ENCODE results near the gene ZFR.
A peak's percentile ranks its signal among the peaks of the same experiment; 100 is the strongest.
"Not testable (repeated sequence)": the region's sequence is repeated elsewhere in the genome, so short reads cannot be mapped to it uniquely, and the experiment has no call there.

Gene ZFR

DNA sequence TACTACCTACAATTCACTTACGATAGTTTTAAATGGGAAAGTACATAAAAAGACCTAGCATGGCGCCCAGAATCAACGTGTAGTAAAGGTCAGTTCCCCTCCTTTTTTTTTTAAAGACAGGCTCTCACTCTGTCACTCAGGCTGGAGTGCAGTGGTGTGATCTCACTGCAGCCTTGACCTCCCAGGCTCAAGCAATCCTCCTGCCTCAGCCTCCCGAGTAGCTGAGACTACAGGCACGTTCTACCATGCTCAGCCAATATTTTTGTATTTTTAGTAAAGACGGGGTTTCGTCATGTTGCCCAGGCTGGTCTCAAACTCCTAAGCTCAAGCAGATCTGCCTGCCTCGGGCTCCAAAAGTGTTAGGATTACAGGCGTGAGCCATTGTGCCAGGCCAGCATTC is 91.1 kb downstream of the ZFR start:
- DNase-seq: no peak

DNA sequence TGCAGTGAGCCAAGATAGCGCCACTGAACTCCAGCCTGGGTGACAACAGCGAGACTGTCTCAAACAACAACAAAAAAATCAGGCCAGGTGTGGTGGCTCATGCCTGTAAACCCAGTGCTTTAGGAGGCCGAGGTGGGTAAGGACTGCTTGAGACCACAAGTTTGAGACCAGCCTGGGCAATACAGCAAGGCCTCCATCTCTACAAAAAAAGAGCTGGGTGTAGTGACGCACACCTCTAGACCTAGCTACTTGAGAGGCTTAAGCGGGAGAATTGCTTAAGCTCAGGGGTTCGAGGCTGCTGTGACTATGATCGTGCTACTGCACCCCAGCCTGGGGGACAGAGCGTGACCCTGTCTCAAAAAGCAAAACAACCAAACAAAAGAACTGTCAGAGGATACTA is 91.9 kb downstream of the ZFR start:
- DNase-seq: no peak

DNA sequence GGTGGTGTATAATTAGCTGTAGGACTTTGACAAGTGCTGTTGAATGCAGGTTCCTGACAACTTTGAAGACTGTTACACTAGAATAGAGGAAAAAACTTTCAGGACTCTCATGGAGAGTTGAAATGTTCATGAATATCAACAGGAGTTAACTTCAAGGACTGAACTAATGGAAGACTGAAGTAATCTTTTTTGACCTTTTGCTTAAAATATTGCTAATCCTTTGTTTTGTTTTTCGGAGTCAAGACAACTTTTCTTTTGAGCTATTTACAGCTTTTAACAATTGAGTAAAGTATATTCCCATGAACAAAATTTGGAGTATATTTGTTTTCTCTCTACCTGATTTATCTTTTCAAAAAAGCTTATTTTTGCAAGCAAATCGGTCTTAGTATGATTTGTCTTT is 97.7 kb downstream of the ZFR start:
- no peak for DNase-seq

DNA sequence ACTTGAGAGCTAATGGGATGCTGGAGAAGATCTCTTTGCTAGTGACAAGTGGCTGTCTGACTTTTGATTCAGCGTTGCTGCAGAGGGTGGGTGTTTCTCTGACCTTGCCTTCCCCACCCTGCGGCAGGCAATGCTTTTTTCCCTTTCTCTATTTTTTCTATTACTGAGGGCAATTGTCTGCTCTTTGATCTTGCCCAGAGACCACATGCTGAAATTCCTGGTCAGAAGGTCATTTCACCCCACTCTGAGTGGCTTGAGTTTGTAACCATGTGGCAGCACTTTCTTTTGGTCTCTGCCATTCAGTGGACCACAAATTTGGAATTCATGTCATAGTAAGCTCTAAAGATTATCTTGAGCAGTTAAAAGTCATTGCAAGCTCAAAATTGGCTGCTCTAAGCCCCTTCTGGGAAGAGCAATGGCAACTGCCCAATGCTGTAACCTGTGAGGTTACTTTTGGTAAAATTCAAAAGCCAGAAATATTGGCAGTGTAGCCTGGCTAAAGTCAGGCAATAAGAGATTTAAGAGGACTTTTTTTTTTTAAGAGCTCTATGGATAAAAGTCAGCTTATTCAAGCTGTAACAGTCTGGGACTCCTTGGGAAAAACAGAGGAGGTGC is 101.4 kb downstream of the ZFR start:
- no peak for DNase-seq

DNA sequence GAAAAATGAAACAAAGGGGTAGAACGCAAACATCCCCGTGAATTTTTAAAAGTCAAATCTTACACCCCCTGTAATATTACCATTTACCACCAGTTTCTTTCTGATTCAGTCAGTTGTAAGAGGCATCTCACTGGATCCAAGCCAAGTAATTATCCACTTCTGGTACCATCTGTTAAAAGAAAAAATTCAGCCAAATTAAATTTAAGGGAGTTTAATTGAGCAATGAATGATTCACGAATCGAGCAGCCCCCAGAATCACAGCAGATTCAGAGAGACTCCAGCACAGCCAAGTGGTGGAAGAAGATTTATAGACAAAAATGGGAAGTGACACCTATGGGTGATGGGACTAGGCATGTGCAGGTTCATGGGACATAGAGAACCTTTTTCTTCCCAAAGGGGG is 101.9 kb downstream of the ZFR start:
- no peak for DNase-seq

DNA sequence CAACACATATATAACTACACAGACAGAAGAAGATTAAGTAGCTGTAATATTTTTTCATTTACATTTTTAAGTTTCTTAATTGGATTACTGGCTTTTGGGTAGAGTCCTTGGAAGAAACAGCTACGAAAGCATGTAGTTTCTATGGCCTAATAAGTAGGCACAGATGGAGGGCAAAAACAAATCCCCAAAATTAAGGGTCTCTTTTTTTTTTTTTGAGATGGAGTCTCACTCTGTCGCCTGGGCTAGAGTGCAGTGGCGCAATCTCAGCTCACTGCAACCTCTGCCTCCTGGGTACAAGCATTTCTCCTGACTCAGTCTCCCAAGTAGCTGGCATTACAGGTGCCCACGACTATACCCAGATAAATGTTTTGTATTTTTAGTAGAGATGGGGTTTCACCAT is 104.7 kb downstream of the ZFR start:
- DNase-seq: no peak

DNA sequence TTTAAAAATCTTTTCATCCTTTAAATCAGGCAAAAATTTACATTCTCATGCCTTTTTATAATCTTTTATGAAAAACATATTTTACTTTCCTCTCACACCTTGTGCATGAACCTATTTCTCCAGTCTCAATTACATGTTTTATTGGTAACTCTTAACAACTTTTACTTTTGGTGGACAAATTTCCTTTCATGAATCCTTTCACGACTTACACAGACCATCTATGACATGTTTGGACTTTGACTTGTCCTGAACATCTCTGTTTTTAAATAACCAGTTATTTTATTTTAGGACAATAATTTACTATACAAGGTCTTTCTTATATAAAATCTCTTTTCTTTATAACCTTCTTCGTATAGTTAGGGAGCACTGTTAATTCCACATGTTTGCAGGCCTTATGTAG is 105.3 kb downstream of the ZFR start:
- DNase-seq: no peak

DNA sequence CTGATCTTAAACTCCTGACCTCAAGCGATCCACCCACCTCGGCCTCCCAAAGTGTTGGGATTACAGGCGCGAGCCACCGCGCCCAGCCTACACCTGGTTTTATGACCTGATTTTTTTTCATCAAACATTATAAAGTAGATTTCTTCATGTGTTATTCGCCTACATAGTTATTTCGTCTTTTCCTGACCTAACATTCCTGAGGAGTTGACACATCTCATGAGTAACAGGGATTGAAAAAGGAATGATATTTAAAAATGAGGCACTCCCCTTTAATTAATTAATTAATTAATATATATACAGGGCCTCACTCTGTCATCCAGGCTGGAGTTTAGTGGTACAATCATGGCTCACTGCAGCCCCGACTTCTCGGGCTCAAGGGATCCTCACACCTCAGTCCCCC is 111.6 kb downstream of the ZFR start:
- DNase-seq: no peak

DNA sequence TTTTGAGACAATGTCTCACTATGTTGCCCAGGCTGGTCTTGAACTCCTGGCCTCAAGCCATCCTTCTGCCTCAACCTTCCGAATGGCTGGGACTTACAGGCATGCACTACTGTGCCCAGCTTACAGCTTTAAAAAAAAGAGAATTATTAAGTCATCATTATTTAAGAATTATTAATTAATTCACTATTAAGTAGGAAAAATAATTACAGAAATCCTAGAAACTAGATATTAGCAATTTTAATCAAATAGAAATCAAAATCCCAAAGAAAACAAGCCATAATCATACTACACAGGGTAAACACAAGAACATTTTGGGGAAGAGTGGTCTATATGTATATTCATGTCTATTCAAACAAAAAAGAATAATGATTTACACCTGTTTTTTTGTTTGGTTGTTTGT is 112.2 kb downstream of the ZFR start:
- no peak for DNase-seq

DNA sequence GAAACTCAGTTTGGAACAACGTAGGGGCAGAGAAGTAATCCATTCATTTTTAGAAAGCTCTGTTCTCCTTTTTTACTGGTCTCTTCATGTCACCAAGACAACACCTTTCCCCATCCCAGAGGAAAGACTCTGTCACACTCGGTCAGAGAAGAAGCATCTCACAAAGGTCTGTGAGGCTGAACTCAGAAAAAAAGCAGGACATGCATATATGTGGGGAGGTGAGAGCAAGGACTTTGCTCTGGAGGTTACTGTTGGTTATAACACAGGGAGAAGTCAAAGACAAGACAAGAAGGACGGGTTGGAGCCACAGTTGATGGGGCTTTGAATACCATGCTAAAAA is 112.6 kb downstream of the ZFR start:
- no peak for DNase-seq

DNA sequence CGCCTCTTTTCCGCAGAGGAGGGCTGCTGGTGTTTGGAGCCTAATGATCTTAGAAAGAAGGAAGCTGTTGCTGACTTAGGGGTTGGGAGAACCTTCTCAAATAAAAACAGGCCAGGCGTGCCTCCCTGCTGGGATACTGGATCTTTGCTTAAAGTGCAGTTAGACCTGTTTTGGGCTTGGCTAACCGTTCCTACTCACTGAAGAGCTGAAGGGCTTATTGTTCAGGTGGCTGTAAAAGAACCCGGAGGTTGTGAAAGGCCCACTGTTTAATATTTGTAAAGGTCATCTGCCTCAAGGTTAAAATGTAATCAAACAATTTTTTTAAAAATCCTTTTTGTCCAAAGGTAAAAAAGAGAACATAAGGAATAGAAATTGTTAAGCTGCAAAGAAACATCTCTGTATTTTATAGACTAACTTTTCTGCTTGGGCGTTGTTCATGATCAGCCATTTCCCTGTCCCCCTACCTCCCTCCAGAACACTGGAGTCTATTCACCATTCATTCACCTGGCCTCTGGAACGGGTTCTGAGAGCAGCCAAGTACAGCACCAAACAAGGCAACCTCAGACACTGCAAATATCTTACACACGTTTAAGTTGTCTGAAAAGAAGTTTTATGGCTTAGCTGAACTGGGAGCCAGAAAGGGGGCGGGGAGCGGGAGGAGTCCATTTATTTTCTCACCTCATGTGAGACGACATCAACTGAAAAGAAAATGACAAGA is 113.2 kb downstream of the ZFR start:
- no peak for DNase-seq

DNA sequence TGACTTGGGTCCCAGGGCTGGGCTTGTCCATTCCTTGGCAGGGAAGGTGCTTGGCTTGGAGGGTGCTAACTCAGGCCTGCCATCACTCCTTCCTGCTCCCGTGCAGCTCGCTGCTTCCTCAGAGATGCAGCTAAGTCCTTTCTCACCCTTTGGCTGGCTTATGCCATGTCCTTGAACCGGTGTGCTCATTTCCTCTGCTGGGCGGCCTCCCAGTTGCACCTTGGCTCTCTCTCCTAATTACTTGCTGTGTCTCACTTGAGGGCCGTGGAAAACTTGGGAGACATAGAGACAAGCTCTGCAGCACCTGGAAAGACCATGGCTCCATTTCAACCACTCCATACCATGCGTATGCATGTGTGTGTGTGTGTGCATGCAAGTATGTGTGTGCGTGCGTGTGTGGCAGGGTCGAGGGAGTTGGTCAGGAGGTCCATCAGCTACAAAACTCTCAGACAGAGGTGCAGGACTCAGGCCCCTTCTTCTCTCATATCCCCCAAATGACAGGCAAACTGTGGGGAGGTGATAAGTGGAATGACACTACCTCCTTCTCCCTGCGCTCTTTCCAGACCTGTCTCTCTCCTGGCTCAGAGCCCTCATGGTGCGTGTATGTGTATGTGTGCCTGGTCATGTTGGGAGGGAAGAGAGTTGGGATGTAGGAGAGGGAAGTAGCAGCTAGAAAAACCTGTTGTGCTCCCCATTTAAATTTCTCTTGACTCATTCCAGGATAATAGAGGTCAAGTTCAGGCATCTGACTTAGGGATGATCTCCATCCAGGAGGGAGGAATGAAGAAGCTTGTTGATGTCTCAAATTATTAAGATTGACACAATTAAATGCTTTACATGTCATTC is 114.2 kb downstream of the ZFR start:
- no peak for DNase-seq

DNA sequence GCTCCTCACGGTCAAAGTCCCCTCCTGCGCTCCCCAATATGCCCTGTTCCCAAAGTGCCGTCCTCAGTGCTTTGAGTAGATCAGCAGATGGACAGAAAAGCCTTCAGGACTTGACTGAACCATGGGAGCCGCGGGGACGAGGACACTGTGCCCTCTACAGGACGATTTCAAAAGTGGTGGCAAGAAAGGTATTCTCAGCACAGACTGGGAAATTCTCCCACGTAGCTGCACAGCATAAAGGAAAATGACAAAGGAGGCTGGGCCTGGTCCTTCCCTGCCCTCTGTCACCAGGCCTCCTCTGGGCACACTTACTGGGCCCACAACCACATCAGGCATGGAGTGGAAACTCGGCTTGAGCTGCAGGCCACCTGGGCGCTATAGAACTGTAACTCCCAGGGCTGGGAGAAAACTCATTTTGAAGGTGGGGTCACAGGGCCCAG is 115.1 kb downstream of the ZFR start:
- DNase-seq: peak; percentile 6

DNA sequence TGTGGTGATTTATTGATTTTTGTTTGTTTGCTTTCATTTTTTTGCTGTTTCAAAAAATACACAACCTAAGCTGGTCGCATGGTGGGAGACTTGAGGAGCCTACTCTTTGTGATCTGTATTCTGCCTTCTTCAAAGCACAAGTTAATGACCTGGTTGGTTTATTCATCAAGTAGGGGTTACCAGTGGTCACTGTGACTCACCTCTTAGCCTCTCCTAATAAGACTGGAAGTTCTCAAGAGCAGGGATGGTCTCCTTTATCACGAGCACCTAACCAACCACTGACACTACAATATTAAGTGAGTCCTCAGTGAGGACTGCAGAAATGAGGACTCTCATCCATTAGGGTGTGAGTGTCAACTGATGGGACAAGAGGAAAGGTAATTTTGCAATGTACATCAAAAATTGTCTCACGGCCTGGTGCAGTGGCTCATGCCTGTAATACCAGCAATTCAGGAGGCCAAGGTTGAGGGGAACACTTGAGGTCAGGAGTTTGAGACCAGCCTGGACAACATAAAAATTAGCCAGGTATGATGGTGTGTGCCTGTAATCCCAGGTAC is 118.2 kb downstream of the ZFR start:
- no peak for DNase-seq

DNA sequence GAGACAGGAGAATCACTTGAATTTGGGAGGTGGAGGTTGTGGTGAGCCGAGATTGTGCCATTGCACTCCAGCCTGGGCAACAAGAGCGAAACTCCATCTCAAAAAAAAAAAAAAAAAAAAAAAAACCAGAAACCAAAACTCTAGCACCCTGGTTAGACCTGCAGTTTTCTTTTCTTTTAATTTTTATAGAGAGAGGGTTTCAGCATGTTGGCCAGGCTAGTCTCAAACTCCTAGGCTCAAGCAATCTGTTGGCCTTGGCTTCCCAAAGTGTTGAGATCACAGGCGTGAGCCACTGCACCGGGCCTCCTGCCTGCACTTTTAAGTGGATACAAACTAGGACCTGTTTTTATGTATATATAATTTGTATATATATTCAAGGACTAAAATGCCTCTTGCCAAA is 118.9 kb downstream of the ZFR start:
- no peak for DNase-seq

DNA sequence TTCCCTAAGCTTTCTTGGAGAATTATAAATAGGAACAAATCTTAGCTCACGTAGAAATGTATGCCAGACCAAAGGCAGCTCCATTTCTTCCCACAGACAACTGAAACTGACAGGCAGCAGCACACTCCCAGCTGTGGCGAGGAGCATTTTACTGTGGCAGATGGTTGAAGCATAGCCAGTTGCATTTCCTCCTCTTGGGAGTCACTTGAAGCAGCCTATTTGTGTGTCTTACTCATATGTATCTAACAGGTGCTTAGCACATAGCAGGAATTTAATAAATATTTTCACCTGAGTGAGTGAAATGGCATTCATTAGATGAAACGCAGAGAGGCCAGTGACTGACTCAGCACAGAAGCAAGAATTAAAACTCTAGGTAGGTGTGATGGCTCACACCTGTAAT is 119.5 kb downstream of the ZFR start:
- no peak for DNase-seq

DNA sequence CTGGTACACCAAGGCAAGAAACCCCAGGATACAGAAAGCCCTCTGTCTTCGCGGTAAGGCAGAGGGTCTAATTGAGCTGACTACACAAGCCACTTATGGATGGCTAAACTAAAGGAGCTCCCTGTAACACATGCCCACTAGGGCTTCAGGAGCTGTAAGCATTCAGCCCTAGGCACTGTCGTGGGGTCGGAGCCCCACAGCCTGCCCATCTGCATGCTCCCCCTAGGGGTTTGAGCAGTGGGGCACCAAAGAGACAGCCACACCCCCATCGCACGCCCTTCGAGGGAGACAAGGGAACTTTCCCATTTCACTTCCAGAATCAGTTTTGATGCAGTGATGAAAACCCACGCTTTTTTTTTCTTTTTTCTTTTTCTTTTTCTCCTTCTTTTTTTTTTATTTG is 120.8 kb downstream of the ZFR start:
- no peak for DNase-seq

DNA sequence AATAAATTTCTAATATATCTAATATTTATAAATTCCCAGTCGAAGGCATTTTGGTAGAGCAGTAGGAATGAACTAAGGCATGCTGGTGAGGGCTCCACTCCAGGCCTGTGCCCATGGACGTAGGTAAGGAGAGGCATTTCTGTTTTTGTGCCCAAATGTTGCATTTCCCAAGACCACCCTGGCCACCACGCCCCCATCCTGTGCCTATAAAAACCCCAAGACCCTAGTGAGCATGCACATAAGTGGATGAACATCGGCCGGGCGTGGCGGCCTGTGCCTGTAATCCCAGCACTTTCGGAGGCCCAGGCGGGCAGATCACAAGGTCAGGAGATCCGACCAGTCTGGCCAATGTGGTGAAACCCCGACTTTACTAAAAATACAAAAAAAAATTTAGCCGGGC is 121.7 kb downstream of the ZFR start:
- no peak for DNase-seq

DNA sequence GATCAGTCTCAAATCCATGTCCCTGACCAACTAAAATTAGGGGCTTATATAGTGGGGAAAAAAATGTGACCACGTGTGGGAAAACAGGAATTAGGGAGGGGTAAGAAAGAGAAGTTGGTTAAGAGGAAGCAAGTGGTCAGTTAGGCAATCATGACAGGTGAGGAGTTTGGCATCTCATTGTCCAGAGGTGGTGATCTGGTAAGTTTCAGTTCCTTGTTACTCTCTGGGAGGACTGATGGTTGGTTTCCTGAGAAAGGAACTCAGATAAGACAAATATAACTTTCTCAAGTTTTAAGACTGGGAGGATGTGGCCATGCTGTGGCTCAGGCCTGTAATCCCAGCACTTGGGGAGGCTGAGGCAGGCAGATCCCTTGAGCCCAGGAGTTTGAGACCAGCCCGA is 122.8 kb downstream of the ZFR start:
- DNase-seq: not testable (repeated sequence)

DNA sequence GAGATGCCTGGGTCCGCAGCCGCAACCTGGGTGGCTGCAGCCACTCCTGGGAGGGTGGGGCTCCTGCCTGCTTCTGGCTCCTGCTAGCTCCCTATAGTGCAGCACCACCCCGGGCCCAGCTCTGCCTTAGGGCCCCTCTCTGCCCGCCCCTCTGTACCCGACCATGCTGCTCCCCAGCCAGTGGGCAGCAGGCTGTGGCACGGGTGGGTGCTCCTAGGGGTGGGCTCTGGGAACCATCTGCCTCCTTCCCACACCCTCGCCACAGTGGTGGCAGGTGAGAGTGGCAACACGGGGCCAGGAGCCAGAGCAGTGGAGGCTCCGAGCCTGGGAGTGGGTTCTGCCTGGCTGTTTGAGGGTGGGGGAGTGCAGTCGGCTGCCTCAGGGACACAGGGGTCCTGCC is 124.0 kb downstream of the ZFR start:
- DNase-seq: no peak

DNA sequence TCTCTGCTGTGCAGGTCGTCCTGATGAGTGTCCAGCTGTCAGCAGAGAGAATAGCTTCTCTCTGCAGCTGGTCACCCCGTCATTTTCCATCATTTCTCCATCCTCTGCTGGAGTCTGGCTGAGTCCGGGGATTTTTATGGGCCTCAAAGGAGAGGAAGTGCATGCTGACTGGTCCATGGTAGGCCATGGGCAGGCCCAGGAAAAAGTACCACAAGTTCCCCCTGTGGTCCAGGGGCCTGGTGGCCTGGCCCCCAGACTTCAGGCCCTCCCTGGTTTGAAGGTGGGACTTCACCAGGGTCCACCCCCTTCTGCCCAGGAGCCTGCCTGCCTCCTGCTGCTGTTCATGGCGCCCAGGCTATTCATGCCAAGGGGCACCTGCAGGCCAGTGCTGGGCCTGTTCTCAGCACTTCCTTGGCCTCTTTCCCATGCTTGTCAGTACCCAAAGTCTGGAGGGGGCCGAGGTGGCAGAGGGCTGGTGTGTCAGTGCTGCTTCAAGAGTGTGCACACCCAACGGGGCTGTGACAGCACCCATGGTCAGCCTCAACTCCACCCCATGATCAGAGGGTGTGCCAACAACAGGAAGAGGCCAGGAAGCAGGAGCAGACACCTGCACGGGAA is 124.5 kb downstream of the ZFR start:
- no peak for DNase-seq

DNA sequence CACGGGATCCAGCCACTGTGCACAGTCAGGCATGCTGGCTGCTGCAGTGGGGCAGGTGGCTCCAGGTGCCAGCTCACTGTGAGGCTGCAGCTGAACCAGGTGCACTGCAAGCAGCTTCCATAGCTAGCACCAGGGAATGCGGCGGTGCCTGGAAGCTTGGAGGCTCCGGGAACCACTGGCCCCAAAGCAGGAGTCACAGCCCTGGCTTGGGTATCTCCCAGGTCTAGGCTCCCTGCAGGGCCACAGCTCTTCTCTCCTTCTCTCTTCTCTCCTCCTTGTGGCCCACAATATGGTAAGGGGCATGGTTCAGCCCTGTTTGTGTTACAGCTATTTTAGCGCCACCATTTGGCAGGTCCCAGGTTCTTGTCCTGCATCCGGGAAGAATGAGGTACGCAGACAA is 125.1 kb downstream of the ZFR start:
- DNase-seq: no peak

DNA sequence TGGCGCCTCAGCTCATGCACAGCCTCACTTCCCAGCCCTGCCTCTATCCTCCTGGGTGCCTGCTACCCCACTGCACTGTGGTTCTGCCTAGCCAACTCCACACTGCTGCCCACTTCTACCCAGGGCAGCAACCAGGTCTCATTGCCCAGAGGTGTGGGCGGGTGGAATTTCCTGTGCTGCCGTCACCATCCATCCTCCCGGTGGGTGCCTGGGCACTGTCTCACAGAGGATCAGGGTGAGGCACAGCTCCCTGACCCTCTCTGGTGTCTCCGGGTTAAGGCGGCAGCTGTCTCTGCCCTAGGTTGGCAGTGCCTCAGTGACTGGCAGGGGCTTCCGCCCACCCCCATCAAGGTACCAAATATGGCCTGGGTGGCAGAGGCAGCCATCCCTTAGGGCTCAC is 127.5 kb downstream of the ZFR start:
- DNase-seq: no peak
